ENCODE data around the gene KCNE2.
"Not testable (repeated sequence)": the region's sequence is repeated elsewhere in the genome, so short reads cannot be mapped to it uniquely, and the experiment has no call there.

Gene KCNE2

GRCh38 chr21:34407294-34407693 is 43.5 kb downstream of the KCNE2 start:
- not testable (repeated sequence) for DNase-seq (ENCODE audit: low read depth)

DNA sequence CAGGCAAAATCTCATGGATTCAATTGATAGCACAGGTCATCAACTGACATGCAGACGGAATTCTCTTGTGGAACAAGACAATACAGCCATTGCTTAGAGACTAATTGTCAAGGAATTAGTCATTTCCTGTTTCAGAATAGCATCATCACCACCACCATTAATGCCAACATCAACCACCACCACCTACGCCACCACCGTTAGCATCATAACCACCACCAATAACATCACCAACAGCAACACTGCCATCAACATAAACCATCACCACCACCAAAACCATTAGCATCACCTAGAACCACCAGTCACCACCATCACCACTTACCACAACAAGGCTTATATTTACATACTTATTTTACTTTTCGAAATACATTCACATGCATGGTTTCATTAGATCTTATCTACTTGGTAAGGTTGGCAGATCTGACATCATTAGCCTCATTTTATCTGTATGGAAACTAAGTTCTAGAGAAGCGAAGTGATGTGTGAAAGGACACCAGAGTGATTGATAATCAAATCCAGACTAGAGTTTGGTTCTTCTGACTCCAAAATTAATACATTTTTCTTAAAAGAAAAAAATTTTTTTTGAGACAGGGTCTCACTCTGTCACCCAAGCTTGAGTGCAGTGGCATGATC is 53.8 kb downstream of the KCNE2 start:
- not testable (repeated sequence) for DNase-seq (ENCODE audit: low read depth)

All from stimulated activated CD8-positive, alpha-beta memory T cell treated with anti-CD3 and anti-CD28 coated beads, Interleukin-4, amount 100 ng/mL, for 24 hours (primary cell).